ENCODE data around the gene DHPS. TPM values are rescaled to one million over a fixed set of nuclear protein-coding genes. Genes with fewer than 3 reads are reported as not detected.
"Not testable (repeated sequence)": the region's sequence is repeated elsewhere in the genome, so short reads cannot be mapped to it uniquely, and the experiment has no call there.

The DHPS gene
- total RNA-seq, 3 donors from 2014 or later (not counting 1 experiment from before 2014, with no cell fraction given) = 143 to 193 (median 145) TPM

GRCh38 chr19:12687496-12688196, 6.0 kb upstream of the DHPS start, which contains the start of gene GNG14:
GNG14 (plus strand) TSS chr19:12687998; CDS start chr19:12688049, 51 bp downstream.
- WGBS (ENCODE audit: insufficient coverage) = 82% methylated on average over 9 of the region's 9 CpGs
- H3K36me3 Mint-ChIP-seq = no peaks in the 10 kb centered on the region
- Histone ChIP-seq H3K4me1 (ENCODE audit: control insufficient read depth, insufficient read depth, low read length) (no peaks in the 10 kb centered on the region), H3K36me3 (ENCODE audit: control insufficient read depth, insufficient read depth, low read length) (no peaks in the 10 kb centered on the region), H3K27ac (ENCODE audit: low read length) (no peak within 1 kb of the TSS), H3K4me3 (ENCODE audit: low read length) (no peak within 1 kb of the TSS), H3K27me3 (ENCODE audit: control insufficient read depth, insufficient read depth, low read length) (no peaks in the 10 kb centered on the region), H3K9me3 (ENCODE audit: control insufficient read depth, insufficient read depth, low read length) (no peaks in the 10 kb centered on the region)
- no peak for ATAC-seq
- peaks cover 0 to 5% of the 10 kb centered on the region in 2 donors for H3K4me1 Mint-ChIP-seq
- intact Hi-C loops (cut with micrococcal nuclease) = no loop called here
- H3K9me3 Mint-ChIP-seq = no peaks in the 10 kb centered on the region
- H3K27ac Mint-ChIP-seq = no peak within 1 kb of the TSS
- no peak within 1 kb of the TSS for H3K4me3 Mint-ChIP-seq
- DNase-seq = no peak
- TF ChIP-seq CTCF (IDR thresholded peaks at IDR 0.05) = no peak
- no peaks in the 10 kb centered on the region for H3K27me3 Mint-ChIP-seq (ENCODE audit: low read depth in 2 of 2)

- Histone ChIP-seq H3K4me3 (ENCODE audit: low read length) (no peak overlapping the region), H3K27ac (ENCODE audit: low read length) (no peak overlapping the region), H3K36me3 (ENCODE audit: control insufficient read depth, insufficient read depth, low read length) (no peaks in the 10 kb centered on the region), H3K4me1 (ENCODE audit: control insufficient read depth, insufficient read depth, low read length) (peaks cover 12% of the 10 kb centered on the region), H3K9me3 (ENCODE audit: control insufficient read depth, insufficient read depth, low read length) (no peaks in the 10 kb centered on the region), H3K27me3 (ENCODE audit: control insufficient read depth, insufficient read depth, low read length) (no peaks in the 10 kb centered on the region)
- Mint-ChIP-seq H3K27ac (no peak overlapping the region), H3K9me3 (no peaks in the 10 kb centered on the region), H3K4me1 (peaks cover 9 to 14% of the 10 kb centered on the region in 2 donors), H3K27me3 (ENCODE audit: low read depth in 2 of 2) (no peaks in the 10 kb centered on the region), H3K36me3 (no peaks in the 10 kb centered on the region), H3K4me3 (no peak overlapping the region)
- DNase-seq (no peak), ATAC-seq (no peak)
- intact Hi-C loops (cut with micrococcal nuclease) = no loop called here
- 90% methylated on average over 3 of the region's 3 CpGs for WGBS (ENCODE audit: insufficient coverage)
- TF ChIP-seq CTCF (IDR thresholded peaks at IDR 0.05) = no peak
Measured at GRCh38 chr19:12685831-12686230, 4.2 kb upstream of the DHPS start.

- no peak overlapping the region for H3K27ac ChIP-seq (ENCODE audit: low read length)
- no peak overlapping the region for H3K27ac Mint-ChIP-seq
Measured at GRCh38 chr19:12680034-12680433, 1.6 kb downstream of the DHPS start.

GRCh38 chr19:12678039-12678438, 3.6 kb downstream of the DHPS start:
- H3K4me3 Mint-ChIP-seq; H3K27me3 Mint-ChIP-seq (ENCODE audit: low read depth in 2 of 2); DNase-seq; H3K4me3 ChIP-seq (ENCODE audit: low read length); H3K27me3 ChIP-seq (ENCODE audit: control insufficient read depth, insufficient read depth, low read length); H3K9me3 Mint-ChIP-seq; H3K27ac Mint-ChIP-seq; ATAC-seq; H3K27ac ChIP-seq (ENCODE audit: low read length); H3K36me3 Mint-ChIP-seq; H3K9me3 ChIP-seq (ENCODE audit: control insufficient read depth, insufficient read depth, low read length): not testable (repeated sequence)
- 97% methylated on average over 5 of the region's 5 CpGs for WGBS (ENCODE audit: insufficient coverage)
- peaks cover 26 to 39% of the 10 kb centered on the region in 2 donors for H3K4me1 Mint-ChIP-seq
- peaks cover 48% of the 10 kb centered on the region for H3K36me3 ChIP-seq (ENCODE audit: control insufficient read depth, insufficient read depth, low read length)
- intact Hi-C loops (cut with micrococcal nuclease) = loop anchor here (10.0 kb wide), 1 partner anchor 117 kb away; the partner anchor contains the start of gene JUNB
- H3K4me1 ChIP-seq (ENCODE audit: control insufficient read depth, insufficient read depth, low read length) = peaks cover 23% of the 10 kb centered on the region

More at GRCh38 chr19:12680034-12680433, 1.6 kb downstream of the DHPS start:
- no peak for TF ChIP-seq CTCF (IDR thresholded peaks at IDR 0.05)
- no peaks in the 10 kb centered on the region for H3K27me3 ChIP-seq (ENCODE audit: control insufficient read depth, insufficient read depth, low read length)
- H3K4me1 ChIP-seq (ENCODE audit: control insufficient read depth, insufficient read depth, low read length) = peaks cover 23% of the 10 kb centered on the region
- Mint-ChIP-seq H3K4me3 (peak overlapping the region; percentile 42), H3K9me3 (no peaks in the 10 kb centered on the region), H3K27me3 (ENCODE audit: low read depth in 2 of 2) (no peaks in the 10 kb centered on the region), H3K4me1 (peaks cover 24 to 30% of the 10 kb centered on the region in 2 donors), H3K36me3 (no peaks in the 10 kb centered on the region)
- DNase-seq (no peak), ATAC-seq (no peak)
- intact Hi-C loops (cut with micrococcal nuclease) = loop anchor here (2.0 to 5.0 kb wide), 2 partner anchors 42 to 1083 kb away; partner anchors contain the start of genes TNPO2 and ZNF627
- H3K4me3 ChIP-seq (ENCODE audit: low read length) = no peak overlapping the region
- H3K9me3 ChIP-seq (ENCODE audit: control insufficient read depth, insufficient read depth, low read length) = no peaks in the 10 kb centered on the region
- peaks cover 36% of the 10 kb centered on the region for H3K36me3 ChIP-seq (ENCODE audit: control insufficient read depth, insufficient read depth, low read length)
- WGBS (ENCODE audit: insufficient coverage) = 96% methylated on average over 9 of the region's 9 CpGs

Data from natural killer cell (primary cell).